ENCODE data around the gene MAPKAP1.

MAPKAP1 gene

GRCh38 chr9:125525921-125526631 is 180.9 kb downstream of the MAPKAP1 start:
- no peak for DNase-seq (ENCODE audit: low spot score)

GRCh38 chr9:125524583-125525355 is 182.2 kb downstream of the MAPKAP1 start:
- TF ChIP-seq CTCF (IDR thresholded peaks at IDR 0.05; ENCODE audit: extremely low read depth, missing control alignments) = no peak
- DNase-seq (ENCODE audit: low spot score) = no peak

More at GRCh38 chr9:125525921-125526631, 180.9 kb downstream of the MAPKAP1 start:
- TF ChIP-seq CTCF (IDR thresholded peaks at IDR 0.05; ENCODE audit: extremely low read depth, missing control alignments) = no peak

GRCh38 chr9:125523681-125524080 is 183.3 kb downstream of the MAPKAP1 start:
- no peak for TF ChIP-seq CTCF (IDR thresholded peaks at IDR 0.05; ENCODE audit: extremely low read depth, missing control alignments)
- no peak for DNase-seq (ENCODE audit: low spot score)

GRCh38 chr9:125522328-125522725 is 184.7 kb downstream of the MAPKAP1 start:
- TF ChIP-seq CTCF (IDR thresholded peaks at IDR 0.05; ENCODE audit: extremely low read depth, missing control alignments) = no peak
- no peak for DNase-seq (ENCODE audit: low spot score)

- DNase-seq (ENCODE audit: low spot score) = peak; percentile 21
- no peak for TF ChIP-seq CTCF (IDR thresholded peaks at IDR 0.05; ENCODE audit: extremely low read depth, missing control alignments)
These were observed 185.3 kb downstream of the MAPKAP1 start for GRCh38 chr9:125521462-125522327.

GRCh38 chr9:125519734-125520133 is 187.3 kb downstream of the MAPKAP1 start:
- no peak for TF ChIP-seq CTCF (IDR thresholded peaks at IDR 0.05; ENCODE audit: extremely low read depth, missing control alignments)
- no peak for DNase-seq (ENCODE audit: low spot score)
